ENCODE measurements around the gene TANGO2. TPM values are rescaled to one million over a fixed set of nuclear protein-coding genes. Genes with fewer than 3 reads are reported as not detected.
A peak's percentile ranks its signal among the peaks of the same experiment; 100 is the strongest.

Gene TANGO2
- total and polyA plus RNA-seq, 7 donors, result 20.6 to 73.3 (median 34.9) TPM

DNA sequence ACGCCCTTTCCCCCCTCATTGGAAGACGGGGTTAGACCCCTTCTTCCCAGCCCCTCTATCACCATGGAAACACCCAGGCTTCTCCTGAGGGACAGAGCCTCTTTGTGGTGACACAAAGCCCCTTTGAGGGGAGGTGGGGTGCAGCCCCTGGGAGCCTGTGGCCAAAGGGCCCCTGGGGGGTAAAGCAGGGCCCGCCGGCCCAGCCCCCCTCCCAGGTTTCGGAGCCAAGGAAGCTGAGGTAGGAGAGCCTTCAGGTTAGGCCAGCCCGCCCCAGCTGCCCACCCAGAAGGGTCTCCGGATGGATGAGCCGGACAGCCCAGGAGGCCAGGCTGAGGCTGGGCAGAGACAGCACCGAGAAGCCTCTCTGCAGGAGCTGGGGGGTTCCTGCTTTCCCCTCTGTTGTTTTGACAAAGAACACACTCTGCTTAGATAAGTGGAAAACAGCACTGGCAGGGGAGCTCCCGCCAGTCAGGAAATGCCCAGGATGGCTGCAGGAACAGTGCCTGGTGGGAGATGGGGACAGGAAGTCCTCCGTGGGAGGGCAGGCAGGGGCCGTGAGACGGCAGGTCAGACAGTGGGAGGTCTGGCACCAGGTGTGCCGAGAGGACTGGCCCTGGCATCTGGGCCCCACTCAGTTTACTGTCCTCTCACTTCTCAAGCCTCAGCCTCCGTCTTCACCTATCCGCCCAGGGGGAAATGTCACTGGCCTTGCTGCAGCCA lies 22.5 kb upstream of the TANGO2 start:
- DNase-seq, result peak; percentile 9 to 30
- H3K4me1 ChIP-seq, result peaks cover 17% of the 10 kb centered on the region
- intact Hi-C loops (cut with DNase I), result no loop called here
- no peaks in the 10 kb centered on the region for H3K36me3 ChIP-seq (ENCODE audit: insufficient read depth in 1 of 2, low read depth in 1 of 2)
- TF ChIP-seq, protein P1, sequence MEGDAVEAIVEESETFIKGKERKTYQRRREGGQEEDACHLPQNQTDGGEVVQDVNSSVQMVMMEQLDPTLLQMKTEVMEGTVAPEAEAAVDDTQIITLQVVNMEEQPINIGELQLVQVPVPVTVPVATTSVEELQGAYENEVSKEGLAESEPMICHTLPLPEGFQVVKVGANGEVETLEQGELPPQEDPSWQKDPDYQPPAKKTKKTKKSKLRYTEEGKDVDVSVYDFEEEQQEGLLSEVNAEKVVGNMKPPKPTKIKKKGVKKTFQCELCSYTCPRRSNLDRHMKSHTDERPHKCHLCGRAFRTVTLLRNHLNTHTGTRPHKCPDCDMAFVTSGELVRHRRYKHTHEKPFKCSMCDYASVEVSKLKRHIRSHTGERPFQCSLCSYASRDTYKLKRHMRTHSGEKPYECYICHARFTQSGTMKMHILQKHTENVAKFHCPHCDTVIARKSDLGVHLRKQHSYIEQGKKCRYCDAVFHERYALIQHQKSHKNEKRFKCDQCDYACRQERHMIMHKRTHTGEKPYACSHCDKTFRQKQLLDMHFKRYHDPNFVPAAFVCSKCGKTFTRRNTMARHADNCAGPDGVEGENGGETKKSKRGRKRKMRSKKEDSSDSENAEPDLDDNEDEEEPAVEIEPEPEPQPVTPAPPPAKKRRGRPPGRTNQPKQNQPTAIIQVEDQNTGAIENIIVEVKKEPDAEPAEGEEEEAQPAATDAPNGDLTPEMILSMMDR (IDR thresholded peaks at IDR 0.05), result no peak
- no peaks in the 10 kb centered on the region for H3K9me3 ChIP-seq
- no peak overlapping the region for H3K27ac ChIP-seq
- 53 to 68% (median 58%) methylated on average over 15 to 16 of the region's 16 CpGs for WGBS, 3 donors
- no peaks in the 10 kb centered on the region for H3K27me3 ChIP-seq (ENCODE audit: insufficient read depth in 3 of 3, low read length in 2 of 3)
- ATAC-seq, result no peak
- no peak overlapping the region for H3K4me3 ChIP-seq

DNA sequence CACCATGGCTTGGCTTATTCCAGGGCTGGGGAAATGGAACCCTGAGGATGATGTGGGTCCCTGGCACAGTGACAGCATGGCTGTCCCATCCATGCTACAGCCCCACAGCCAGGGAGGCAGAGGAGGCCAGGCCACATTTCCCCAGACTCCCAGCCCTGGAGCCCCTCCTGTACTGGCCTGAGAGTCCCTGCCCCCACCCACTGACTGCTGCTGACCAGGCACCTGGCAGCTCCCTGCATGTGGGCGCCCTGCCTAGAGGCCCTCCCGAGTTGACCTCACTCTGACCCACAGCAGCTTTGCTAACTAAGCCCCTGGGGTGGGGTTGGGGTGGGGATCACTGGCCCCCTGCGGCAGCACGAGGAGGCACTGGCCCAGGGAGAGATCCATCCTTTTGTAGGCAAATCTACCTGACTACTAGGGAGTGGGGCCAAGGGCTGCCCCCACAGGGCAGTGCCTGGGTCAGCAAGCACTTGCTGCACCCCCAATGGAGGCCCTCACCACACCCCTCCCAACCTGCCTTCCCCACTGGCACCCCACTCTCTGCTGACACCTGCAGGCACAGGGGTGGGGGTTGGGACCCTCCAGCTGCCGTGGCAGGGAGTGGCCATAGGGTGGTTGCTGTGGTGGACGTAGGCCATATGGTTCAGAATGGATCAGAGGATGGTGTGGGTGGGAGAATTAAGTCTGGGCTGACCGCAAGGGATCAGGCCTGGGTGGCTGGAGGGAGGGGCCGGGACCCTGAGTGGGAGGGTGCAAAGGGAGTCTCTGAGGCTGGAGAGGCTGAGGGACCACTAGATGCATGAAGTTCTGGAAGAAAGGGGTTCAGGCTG lies 21.7 kb upstream of the TANGO2 start:
- Histone ChIP-seq H3K4me1 (peaks cover 17% of the 10 kb centered on the region), H3K9me3 (no peaks in the 10 kb centered on the region), H3K4me3 (no peak overlapping the region), H3K27ac (no peak overlapping the region), H3K36me3 (ENCODE audit: insufficient read depth in 1 of 2, low read depth in 1 of 2) (no peaks in the 10 kb centered on the region), H3K27me3 (ENCODE audit: insufficient read depth in 3 of 3, low read length in 2 of 3) (no peaks in the 10 kb centered on the region)
- TF ChIP-seq, protein P1 (IDR thresholded peaks at IDR 0.05), result no peak
- ATAC-seq (peak in 2 of 4 donors; percentile 40 to 45), DNase-seq (peak; percentile 15 to 46)
- WGBS, 3 donors, result 54 to 61% (median 57%) methylated on average over 8 of the region's 8 CpGs
- intact Hi-C loops (cut with DNase I), result no loop called here

DNA sequence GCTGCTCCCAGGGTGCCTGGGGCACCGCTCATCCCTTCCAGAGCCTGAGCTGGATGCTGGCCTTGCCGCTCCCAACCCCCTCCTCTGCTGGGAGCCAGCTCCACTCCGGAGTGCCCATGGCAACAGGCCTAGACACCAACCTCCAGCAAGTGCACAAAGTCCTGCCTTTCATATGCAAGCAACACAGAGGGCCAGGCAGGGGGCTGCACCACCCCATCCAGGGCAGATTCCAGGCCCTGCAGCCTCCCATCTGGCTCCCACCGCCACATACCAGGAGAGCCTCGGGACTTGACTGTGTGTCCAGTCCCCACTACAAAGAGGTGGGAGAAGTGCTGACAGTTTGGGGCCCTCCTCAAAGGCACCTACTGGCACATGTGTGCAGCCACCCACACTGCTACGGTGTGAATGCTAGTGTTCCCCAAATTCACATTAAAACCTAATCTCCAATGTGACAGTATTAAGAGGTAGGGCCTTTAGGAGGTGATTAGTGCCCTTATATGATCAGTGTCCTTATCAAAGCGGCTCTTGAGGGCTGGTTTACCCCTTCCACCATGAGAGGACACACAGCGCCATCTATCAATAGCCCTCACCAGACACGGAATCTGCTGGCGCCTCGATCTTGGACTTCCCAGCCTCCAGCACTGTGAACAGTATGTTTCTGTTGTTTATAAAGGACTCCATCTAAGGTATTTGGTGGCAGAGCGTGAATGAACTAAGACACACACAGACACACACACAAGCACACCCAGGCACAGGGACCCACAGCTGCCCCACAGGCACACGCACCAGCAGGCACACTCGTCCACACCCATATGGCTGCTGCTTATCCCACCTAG lies 20.4 kb upstream of the TANGO2 start:
- Histone ChIP-seq H3K4me3 (no peak overlapping the region), H3K9me3 (no peaks in the 10 kb centered on the region), H3K4me1 (peaks cover 17% of the 10 kb centered on the region), H3K27ac (no peak overlapping the region), H3K27me3 (ENCODE audit: insufficient read depth in 3 of 3, low read length in 2 of 3) (no peaks in the 10 kb centered on the region), H3K36me3 (ENCODE audit: insufficient read depth in 1 of 2, low read depth in 1 of 2) (no peaks in the 10 kb centered on the region)
- DNase-seq (peak; percentile 9 to 30), ATAC-seq (no peak)
- TF ChIP-seq, protein P1 (IDR thresholded peaks at IDR 0.05), result no peak
- intact Hi-C loops (cut with DNase I), result no loop called here
- WGBS, 3 donors, result 62 to 79% (median 66%) methylated on average over 13 to 14 of the region's 14 CpGs

DNA sequence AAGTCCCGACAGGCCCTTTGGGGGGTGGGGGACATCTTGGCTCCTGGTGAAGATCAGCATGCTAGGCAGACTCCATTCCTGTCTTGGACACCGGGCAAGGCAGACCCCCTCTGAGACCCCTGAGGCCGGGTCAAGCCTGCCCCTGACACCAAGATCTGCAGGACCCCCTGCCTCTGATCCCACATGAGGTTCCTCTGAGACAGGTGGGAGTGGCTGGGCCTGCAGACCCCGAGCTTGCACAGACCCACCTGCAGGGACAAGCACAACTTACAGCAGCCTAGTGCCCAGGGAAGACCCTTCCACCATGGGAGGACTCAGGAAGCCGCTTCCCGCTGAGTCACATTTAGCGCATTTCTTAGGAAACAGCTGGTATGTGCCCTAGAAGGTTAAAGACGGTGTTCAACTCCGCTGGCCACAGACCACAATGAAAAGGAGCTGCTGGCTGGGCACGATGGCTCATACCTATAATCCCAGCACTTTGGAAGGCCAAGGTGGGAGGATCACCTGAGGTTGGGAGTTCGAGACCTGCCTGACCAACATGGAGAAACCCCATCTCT lies 19.8 kb upstream of the TANGO2 start:
- peak in 1 of 2 donors; percentile 6 for DNase-seq

More for the DNA sequence above, 19.8 kb upstream of the TANGO2 start:
- no peak overlapping the region for H3K4me3 ChIP-seq
- intact Hi-C loops (cut with DNase I), result no loop called here
- WGBS, 3 donors, result 78 to 84% (median 81%) methylated on average over 11 of the region's 11 CpGs
- H3K27me3 ChIP-seq (ENCODE audit: insufficient read depth in 3 of 3, low read length in 2 of 3), result no peaks in the 10 kb centered on the region
- TF ChIP-seq, protein P1 (IDR thresholded peaks at IDR 0.05), result no peak
- H3K4me1 ChIP-seq, result peaks cover 17% of the 10 kb centered on the region
- no peak for ATAC-seq
- no peaks in the 10 kb centered on the region for H3K36me3 ChIP-seq (ENCODE audit: insufficient read depth in 1 of 2, low read depth in 1 of 2)
- no peak overlapping the region for H3K27ac ChIP-seq
- H3K9me3 ChIP-seq, result no peaks in the 10 kb centered on the region
